ENCODE data around the gene PON2.

- TF ChIP-seq EMX1 (CRISPR knock-in tag; IDR thresholded peaks at IDR 0.05) = no peak
- TF ChIP-seq, protein P1, sequence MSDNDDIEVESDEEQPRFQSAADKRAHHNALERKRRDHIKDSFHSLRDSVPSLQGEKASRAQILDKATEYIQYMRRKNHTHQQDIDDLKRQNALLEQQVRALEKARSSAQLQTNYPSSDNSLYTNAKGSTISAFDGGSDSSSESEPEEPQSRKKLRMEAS (CRISPR knock-in tag; IDR thresholded peaks at IDR 0.05) = no peak
These were observed 23.8 kb downstream of the PON2 start for GRCh38 chr7:95411036-95411435.
